Hematopoietic multipotent progenitor cell treated with erythropoietin and hydrocortisone succinate and interleukin-3 and kit ligand, for 6 days (in vitro differentiated cells): ENCODE measurements around the gene MUC6.
"Not testable (repeated sequence)": the region's sequence is repeated elsewhere in the genome, so short reads cannot be mapped to it uniquely, and the experiment has no call there.

Experiments
- DNase-seq: peaks from one replicate; pipeline ENCODE4 v3.0.0-alpha.2; 2015

Gene MUC6

DNA sequence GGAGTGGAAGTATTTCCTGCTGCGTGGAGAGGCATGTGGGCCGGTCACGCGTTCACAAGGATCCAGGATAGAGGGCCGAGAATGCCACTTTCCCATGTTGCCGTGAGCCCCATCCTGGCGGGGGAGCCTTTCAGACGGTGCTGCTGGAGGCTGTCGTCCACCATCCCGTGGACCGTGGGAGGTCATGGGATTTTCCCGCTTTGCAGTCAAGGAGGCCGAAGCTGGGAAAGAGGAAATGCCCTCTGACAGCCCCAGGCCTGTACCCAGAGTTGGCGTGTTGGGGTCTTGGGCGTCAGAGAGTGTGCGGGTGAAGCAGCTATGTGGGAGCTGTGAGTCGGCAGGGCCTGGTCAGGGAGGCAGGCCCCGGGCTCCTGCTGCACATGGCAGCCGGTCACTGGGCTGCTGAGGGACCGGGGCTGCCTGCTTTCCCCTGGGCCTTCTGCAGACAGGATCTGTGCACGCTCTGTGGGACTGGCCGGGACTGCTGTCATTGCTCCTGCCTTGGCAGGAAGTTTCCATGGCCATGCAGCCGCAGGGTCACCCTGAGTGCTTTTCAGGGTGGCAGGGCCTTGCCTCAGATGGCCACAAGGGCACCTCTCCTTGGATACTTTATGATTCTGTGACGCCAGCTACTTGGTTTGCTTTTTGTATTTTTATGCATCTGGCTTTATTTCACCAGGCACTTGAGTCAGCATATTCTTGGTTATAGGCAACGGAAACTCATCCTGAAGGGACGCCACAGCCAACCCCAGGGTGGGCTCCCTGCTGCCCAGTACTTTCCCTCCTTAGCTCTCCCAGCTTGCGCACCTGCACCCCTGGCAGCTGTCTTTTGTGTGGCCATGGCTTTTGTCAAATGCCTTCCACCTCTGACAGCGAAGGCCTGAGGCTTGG, 58.4 kb downstream of the MUC6 start:
- no peak for DNase-seq

DNA sequence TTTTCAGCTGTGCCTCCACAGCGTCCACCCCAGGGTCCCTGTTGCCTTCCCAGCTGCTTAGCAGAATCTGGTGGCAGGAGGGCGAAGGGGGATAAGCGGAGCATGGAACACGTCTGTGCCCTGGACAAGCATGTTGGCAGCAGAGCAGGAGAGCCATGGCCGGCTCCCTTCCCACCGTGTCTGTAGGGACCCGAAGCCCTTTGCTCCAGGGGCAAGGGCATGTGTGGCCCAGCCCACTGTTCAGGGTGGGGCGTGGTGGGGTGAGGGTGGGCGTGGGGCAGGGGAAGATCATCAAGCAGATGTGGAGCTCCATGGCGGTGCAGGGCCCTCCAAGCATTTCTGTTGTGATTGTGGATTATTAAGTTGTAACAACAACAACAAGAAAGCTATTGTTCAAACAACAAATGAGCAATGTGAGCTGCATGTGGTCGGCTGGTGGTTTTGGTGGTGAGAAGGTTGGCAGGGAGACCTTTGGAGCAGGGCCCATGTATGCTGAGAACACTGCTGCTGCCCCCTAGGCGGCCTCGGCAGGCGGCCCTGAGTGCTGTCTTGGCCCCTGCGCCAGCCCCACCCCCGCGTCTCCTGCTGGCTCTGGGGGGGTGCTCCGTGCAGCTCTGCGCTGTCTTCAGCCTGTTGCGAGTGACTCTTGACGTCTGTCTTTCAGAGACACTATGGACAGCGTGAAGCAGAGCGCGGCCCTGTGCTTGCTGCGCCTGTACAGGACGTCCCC, 59.9 kb downstream of the MUC6 start:
- peak; percentile 76 for DNase-seq

DNA sequence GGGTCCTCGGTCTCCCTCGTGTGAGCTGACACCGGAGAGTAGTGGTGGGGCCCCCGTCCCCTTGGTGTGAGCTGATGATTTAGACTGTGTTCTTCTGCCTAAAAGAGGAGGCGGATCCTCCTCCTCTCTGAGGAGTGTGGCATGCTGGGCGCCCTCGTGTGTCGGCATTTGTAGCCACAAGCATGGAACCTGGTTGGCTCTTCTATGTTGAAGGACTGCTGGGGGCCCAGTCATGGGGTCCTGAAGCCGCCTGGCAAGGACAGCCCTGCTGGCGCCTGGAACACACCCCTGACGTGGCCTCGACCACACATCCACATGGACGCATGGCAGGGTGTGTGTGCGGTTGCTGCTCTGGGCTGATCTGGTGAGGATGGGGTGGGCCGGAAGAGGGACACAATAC, 60.7 kb downstream of the MUC6 start:
- DNase-seq, result peak; percentile 81

DNA sequence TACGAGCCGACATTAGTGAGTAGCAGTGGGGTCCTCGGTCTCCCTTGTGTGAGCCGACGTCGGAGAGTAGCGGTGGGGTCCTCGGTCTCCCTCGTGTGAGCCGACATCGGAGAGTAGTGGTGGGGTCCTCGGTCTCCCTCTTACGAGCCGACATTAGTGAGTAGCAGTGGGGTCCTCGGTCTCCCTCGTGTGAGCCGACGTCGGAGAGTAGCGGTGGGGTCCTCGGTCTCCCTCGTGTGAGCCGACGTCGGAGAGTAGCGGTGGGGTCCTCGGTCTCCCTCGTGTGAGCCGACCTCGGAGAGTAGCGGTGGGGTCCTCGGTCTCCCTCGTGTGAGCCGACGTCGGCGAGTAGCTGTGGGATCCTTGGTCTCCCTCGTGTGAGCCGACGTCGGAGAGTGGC, 61.1 kb downstream of the MUC6 start:
- not testable (repeated sequence) for DNase-seq

DNA sequence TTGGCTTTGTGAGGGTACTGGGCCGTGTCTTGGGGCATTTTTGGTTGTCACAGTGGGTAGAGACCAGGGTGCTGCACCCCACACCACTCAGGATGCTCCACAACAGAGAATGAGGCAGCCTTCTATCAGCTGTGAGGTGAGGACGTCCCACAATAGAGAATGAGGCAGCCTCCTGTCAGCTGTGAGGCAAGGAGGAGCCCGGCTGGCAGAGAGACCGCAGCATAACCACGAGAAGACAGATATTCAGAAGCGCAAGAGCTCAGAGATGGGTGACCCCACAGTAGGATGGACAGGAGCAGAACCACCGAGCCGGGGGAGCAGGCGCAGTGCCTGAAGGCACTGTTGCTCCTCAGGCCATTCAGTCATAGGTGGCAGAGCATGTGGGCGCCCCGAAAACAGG, 63.3 kb downstream of the MUC6 start:
- DNase-seq, result no peak

DNA sequence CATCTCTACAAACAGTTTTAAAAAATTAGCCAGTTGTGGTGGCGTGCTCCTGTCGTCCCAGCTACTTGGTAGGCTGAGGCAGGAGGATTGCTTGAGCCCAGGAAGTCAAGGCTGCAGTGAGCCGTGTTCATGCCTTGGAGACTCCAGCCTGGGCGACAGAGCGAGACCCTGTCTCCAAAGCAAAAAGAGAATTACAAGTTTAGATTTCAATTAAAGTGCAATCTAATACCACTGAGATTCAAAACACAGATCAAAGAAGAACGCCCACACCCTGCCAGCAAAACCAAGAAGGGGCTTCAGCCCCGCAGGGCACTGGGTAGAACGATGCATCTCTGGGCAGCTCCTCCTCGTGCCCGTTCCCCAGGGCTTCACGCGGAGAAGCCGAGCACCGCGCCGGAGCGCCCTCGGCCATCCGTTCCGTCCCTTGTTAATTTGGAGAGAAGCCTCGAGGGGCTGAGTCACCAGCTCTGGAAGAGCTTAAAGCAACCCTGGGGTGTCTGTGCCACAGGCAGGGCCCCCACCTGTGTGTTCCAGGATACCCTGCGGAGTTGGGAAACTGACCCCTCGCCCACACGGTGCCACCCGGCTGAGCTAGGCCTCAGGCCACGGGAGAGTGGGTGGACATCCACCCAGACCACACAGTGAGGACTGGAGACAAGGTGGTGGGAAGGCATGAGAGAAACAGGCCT, 63.9 kb downstream of the MUC6 start:
- DNase-seq, result no peak

DNA sequence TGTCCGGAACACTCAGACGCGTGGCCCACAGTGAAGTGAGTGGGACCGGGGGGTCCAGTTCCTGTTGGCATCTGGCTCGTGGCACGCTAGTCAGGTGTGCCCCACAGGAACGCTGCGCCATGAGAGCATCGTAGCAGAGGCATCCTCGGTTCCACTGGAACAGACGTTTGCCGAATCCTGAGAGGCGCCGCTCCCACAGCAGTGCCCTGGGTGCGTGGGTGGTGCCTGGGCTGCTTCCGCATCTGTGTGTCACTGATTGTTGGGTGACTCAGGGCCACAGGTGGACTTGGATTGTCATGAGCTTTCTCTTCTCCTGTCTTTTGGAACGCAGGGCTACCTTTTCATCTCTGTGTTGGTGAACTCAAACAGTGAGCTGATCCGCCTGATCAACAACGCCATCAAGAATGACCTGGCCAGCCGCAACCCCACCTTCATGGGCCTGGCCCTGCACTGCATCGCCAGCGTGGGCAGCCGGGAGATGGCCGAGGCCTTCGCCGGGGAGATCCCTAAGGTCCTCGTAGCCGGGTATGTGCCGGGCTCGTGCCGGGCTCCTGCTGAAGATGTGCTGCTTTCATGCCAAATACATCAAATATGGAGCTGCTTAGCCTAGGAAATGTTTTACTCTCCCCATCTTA, 64.7 kb downstream of the MUC6 start:
- no peak for DNase-seq

DNA sequence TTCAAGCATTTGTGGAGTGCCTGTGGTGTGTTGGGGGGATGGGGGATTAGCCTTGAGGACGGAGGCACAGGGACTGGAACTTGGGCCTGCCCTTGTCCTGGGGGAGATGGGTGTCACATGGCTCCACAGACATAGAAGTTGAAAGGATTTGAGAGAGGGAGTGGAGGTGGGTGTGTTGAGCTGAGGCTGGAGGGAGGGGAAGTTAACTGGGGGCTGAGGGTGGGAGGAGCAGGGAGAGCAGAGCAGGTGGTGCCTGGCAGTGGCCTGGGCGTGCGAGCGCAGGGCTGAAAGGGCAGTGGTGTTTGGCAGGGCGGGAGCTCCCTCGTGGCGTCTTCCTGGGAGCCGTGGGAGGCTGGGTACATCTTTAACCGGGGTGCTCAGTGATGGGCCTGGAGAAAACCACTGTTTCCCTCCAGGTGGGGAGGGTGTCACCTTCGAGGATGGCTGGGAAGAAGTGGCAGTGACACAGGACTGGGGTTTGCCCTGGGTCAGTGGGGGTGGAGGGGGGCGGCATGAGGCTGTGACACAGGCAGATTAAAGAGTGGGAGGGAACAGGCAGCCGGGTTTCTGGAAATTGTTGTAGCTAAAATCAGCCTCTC, 65.3 kb downstream of the MUC6 start:
- no peak for DNase-seq

DNA sequence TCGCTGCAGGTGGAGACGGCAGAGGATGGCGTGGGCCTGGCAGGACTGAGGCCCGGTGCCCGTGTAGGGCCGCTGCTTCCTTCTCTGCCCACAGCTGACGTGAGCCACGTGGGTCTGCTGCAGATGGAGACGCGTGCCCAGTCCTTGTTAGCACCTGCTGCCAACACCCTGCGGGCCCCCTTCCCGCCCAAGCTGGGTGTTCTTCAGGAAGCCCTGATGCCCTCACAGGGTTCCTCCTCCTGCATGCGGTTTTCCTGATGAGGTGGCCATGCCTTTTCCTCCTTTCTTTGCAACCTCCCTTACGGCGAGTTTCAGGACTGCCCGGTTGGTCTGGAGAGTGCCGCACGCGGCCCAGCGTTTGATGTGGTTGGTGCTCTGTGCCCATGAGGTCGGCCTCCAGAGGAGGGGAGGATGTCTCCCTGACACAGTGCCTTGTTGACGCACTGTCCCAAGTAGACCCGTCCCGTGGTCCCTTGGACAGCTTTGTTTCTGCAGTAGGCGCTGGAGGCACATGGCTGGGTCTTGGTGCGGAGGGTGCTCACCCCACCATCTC, 66.1 kb downstream of the MUC6 start:
- DNase-seq, result peak; percentile 22

DNA sequence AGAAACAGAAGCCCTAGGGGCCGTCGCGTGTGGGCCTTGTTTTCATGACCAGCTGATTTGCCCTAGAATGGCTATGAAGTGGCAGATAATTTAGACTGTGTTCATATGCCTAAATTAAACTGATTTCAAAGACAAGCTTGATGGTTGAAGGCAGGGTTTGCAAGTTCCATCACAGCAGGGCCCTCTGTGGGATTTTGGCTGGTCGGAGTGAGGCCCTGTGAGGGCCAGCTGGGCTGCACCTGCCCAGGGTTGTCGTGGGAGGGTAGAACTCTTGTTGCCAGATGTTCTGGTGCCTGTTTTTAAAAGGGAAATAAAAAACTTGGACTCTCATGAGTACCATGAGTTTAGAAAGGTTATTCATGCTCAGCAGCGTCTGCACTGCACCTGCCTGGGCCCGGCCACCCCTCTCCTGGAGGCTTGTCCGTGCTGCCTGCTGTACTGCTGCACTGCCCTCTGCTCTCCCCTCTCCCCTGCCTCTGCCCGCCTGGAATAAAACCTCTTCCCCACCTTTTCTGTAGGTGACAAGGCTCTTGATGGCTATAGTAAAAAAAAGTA, 66.8 kb downstream of the MUC6 start:
- no peak for DNase-seq

DNA sequence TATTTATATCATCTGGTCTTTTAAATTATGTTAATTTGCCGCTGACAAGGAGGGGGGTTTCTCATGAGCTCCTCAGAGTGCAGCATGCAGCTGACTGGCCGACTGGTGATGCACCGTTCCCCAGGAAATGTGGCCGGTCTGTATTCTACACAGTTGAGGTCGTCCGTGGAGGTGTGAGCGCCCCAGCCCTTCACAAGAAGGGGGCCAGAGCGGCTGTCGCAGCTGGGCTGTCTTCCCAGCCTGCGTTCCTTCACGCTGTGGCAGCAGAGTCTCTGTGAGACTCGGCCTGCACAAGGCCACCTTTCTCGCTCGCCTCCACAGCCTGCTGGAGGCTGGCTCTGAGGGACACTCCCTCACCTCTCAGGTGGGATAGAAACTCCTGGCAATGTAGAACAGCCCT, 67.7 kb downstream of the MUC6 start:
- DNase-seq, result no peak

DNA sequence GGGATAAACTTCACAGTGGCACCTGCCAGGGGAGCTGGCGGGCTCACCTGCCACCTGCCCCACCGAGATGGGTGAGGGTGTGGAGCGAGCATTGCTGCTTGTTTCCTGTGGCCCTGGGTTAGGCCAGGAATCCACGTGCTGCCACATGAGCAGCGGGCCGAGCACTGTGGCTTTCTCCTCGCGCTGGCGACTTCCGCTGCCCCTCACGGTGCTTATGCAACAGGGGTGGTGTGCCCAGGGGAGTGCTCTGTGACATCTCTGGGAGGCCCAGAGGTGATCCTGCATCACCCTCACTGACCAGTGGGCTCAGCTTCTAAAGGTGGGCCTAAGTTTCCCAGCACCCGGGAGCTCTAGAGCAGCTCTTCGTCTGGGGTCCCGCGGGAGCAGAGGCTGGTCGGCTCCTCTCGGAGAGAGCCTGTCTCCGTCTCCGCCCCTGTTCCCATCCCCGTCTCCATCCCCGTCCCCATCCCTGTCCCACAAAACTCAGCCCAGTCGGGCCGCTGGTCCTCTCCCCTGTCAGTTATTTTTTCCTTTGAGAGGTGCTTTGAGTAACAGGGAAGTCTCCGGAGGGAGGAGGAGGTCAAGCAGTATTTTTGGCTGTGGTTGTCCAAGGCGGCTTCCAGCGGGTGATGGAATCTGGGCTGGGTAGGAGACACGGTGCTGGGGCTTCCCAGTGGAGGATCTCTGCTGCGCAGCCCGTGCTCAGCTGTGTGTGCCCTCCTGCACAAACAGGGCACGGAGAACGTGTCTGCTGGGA, 68.3 kb downstream of the MUC6 start:
- no peak for DNase-seq

DNA sequence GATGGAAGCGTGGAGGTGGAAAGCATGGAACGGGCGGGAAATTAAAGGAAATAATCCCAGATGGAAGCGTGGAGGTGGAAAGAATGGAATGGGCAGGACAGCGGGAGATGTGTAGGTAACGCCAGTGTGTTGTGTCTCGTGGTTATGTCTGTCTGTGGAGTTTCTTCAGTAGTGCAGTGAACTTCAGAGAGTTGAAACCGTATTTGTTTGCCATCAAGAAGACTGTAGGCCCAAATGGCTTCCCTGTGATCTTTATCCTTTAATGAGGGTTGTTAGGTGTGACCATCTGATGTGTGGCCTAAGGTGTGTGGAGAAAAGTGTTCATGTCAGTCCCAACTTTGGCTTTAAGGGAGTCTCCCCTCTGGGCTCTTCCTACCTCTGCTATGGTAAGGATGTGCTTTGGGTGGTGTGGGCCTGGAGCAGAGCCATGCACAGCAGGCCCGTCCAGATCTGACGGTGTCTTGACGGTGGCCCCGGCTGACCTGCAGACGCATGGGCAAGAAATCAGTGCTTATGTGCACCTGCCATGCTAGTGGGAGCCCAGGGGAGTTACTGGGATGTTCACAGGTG, 71.2 kb downstream of the MUC6 start:
- no peak for DNase-seq

DNA sequence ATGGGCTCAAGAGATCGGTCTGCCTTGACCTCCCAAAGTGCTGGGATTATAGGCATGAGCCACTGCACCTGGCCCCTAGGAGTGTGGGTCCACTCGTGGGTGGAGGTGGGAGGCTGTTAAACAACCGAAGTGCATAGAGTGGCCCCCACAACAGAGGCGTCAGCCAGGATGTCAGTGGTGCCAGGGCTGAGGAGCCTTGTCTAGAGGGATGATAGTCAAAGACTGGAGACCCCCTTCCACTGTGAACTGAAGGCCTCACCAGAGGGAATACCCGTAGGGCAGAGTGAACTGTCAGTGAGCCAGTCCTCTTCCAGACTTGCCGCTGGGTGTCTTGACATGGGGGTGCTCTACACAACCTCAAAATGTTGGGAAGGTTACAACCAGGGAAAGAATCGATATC, 72.7 kb downstream of the MUC6 start:
- no peak for DNase-seq
